ENCODE data around the gene NEK4.

- TF ChIP-seq CTCF (IDR thresholded peaks at IDR 0.05 in 4 of 5, conservative IDR thresholded peaks at IDR 0.05 in 1 of 5) (no peak), POLR2A (IDR thresholded peaks at IDR 0.05) (no peak)
Observed at GRCh38 chr3:52743721-52744120, 27.0 kb downstream of the NEK4 start.
